Stimulated activated CD4-positive, alpha-beta T cell treated with anti-CD3 and anti-CD28 coated beads, Interleukin-2, amount 100 ng/mL, for 24 hours (primary cell): Measurements from ENCODE around the gene PLCB1.

Experiments used
- DNase-seq, 2 donors: peaks; one replicate each; pipeline ENCODE4 v3.0.0-alpha.2; 2020

Gene PLCB1

DNA sequence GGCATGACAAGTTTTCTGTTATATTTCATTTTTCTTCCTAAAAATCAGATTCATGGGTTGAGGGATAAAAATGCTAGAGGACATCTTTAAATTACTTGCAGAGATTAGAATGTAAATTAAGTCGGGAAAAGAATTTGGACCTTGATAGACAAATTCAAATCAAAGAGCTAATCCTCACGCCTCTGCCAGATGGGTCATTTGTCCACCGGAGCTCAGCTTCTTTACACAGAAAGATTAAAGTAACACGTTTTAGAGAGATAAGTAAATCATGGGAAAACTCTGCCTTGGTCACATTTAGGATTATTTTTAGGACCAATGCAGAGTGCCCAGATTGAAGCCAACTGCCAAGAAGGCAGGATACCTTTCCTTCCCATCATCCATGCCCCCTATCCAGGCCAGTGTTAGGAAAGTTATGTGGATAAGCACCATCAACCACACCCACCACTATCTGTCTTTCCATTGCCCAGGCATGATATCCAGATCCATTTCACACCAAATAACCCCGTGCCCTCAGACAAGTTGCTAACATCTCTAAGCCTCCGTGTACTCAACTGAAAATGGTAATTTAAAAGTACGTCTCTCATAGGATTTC, 539.4 kb downstream of the PLCB1 start:
- no peak for DNase-seq

DNA sequence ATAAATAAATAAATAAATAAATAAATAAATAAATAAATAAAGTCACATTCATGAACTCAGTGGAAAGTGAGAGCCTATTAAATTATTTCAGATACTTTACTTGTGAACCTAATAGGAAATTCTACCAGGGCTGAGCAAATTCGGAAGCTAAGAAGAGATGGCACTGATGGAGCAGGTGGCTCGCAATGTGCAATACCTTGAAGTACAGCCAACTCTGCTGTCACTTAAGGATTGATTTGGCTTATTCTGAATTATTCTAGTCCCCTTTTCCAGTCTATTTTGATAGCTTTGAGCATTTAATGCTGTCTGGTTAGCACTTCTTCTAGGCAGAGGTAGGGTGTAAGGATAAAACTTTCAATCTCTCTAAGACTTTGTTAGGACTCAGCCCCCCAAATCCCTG, 541.0 kb downstream of the PLCB1 start:
- no peak for DNase-seq

GRCh38 chr20:8675896-8676295, 543.8 kb downstream of the PLCB1 start:
- no peak for DNase-seq

GRCh38 chr20:8678098-8678776, 546.2 kb downstream of the PLCB1 start:
- DNase-seq: no peak

DNA sequence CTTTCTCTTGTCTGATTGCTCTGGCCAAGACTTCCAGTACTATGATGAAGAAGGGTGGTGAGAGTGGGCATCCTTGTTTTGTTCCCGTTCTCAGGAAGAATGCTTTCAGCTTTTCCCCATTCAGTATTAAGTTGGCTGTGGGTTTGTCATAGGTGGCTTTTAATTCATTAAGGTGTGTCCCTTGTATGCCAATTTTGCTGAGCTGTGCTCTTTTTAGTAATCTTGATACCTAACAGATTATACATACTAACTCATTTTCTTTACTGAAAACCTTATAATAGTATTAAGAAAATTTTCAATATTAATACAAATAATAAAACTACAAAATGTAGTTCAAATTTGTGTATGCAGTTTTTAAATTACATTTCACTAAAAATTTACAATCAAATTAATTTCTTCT, 557.3 kb downstream of the PLCB1 start:
- no peak for DNase-seq

- no peak for DNase-seq
Observed at GRCh38 chr20:8690074-8690473, 558.0 kb downstream of the PLCB1 start.

GRCh38 chr20:8693709-8694108, 561.6 kb downstream of the PLCB1 start:
- no peak for DNase-seq

DNA sequence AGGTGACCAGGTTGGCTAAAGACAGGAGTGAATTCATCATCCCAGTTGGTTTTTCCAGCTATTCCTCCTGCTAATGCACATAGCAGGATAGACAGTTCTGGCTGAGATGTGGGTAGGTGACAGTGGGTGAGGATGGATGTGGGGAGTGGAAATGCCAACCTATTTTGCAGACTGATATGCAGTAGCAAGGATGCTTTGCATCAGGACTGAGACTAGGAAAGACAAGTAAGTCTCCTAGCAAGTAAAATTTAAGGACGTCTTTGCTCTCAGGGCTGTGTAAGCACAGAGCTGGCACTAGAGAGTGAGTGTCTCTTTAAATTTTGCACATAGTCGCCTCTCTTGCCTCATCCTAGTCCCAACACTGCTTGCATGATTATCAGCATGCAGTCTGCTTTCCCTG, 568.7 kb downstream of the PLCB1 start:
- DNase-seq: no peak

DNA sequence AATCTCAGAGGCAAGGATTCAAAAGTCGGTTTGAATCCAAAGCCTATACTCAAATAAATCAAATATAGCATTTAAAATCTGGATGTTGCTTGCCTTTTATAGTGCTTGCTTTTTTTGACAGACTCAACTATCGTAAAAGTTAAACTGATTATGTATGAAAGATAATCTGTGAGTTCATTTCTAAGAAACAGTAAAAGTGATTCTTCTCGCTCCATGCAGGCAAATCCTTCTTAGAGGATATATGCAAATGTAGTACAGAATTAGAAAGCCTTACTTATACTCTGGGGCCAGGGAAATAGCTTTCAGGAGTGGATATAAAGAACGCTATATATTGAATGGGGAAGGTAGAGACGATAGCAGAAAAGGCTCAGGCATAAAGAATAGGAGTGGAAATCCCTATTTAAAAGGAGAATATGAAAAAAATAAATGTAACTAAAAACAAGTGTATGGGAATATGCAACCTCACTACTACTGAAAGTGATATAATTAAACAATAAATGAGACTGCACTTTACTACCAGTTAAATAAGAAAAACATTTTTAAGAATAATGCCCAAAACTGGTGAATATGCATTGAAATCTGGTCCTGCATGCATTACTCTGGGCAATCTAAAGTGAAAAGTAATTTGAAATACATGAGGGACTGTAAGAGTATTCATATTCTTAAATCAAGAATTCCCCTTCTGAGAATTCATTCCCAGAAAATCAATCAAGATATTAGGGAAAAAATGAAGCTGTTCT, 575.1 kb downstream of the PLCB1 start:
- DNase-seq: no peak

DNA sequence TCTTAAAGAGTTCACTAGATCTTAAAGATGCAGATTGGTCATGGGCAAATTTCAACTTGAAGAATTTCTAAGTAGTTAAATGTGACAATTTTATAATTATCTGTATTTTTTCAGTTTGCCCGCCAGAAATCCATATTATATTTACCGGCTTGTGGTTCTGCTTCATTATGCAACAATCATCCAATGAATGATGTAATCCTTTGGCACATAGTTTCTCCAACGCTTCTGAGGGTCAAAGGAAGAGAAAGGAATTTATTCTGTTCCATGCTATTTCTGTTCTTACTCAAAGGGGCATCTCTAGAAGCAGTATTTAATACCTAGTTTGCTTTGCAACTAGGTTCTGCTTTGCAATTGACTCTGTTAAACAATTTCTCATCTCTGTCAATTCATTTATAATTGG, 577.6 kb downstream of the PLCB1 start:
- no peak for DNase-seq

GRCh38 chr20:8711501-8711900, 579.4 kb downstream of the PLCB1 start:
- DNase-seq: no peak

GRCh38 chr20:8714206-8714605, 582.1 kb downstream of the PLCB1 start:
- DNase-seq: no peak

DNA sequence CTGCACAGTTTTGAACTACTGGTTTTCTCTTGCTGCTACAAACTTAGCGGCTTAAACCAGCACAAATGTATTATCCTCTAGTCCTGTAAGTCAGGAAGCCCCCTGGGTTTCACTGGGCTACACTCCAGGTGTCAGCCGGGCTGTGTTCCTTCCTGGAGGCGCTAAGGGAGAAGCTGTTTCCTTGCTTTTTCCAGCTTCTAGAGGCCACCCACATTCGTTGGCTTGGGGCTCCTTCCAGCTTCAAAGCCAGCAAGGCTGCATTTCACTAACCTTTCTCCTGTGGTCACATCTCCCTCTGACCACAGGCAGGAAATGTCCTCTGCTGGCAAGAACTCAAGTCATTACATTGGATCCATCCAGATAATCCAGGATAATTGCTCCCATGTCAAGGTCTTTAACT, 586.2 kb downstream of the PLCB1 start:
- DNase-seq: no peak

DNA sequence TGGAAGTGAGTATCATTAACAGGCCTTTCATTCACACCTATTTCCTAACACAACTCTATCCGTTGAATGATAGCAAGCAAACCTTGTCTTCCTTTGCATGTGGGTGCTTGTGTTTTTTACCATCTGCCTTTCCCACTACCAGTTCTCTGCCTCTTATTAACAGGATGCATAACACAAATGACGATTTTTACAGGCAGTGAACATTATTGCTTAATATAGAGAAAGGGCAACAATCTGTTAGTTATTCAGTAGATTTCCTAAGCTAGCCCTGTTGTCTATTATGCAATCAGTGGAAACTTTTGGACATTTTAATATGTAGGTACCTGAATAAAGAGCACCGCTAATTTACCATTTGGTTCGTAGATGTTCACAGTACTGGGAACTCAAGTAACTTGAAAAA, 588.0 kb downstream of the PLCB1 start:
- DNase-seq: no peak

DNA sequence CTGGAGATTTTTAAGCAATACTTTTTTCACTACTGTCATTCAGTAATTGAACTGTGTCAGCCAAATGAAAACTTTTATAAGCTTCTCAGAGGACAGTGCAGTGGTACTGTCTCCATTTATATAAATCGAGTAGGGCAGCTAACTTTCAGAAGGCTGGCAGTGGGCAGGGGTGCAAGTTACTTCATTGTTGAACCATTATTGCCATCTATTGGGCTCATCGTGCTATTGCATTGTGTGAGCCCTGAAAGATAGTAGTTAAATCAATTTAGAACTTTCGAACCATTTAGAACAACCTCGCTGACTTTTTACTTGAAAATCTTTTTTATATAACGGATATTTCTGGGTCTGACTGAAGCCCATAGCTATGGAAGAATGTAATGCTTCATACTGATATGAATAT, 589.0 kb downstream of the PLCB1 start:
- DNase-seq: no peak

- DNase-seq: peak in 1 of 2 donors; percentile 3
Observed at GRCh38 chr20:8722277-8722928, 590.3 kb downstream of the PLCB1 start.

DNA sequence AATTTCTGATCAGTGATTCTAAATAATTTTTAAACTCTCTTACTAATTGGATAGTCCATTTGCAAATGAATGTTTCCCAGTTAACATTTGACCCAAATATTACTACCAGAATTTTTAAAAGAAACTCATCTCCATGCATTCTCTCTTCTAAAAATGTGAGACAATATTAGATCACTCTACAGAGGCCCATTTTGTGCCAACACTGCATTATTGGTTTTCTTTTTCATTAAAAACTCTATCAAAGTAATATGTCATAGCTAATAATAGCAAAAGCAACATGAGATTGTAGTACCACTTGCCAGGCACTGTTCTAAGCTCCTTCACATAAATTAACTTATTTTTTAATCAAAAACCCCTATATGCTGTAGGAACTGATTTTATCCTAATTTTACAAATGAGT, 591.2 kb downstream of the PLCB1 start:
- DNase-seq: no peak

DNA sequence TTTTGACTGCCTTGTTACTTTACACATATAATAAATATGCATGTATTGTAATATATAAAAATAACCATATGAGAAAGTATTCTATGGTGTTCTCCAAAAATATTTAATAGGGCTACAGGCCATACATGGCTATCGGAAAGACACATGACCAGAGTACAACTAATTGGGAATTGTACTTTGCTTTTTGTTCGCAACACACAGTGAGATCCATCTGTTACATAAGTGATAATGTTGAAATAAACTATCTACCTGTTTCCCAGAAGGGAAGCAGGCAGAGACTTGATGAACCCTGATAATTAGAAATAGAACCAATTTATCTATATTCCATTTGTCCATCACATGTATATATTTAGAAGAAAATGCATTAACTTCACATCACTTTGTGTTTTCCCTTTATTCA, 592.8 kb downstream of the PLCB1 start:
- DNase-seq: no peak

- no peak for DNase-seq
Observed at GRCh38 chr20:8726460-8726859, 594.4 kb downstream of the PLCB1 start.

- no peak for DNase-seq
Observed at GRCh38 chr20:8735014-8735413, 602.9 kb downstream of the PLCB1 start.

DNA sequence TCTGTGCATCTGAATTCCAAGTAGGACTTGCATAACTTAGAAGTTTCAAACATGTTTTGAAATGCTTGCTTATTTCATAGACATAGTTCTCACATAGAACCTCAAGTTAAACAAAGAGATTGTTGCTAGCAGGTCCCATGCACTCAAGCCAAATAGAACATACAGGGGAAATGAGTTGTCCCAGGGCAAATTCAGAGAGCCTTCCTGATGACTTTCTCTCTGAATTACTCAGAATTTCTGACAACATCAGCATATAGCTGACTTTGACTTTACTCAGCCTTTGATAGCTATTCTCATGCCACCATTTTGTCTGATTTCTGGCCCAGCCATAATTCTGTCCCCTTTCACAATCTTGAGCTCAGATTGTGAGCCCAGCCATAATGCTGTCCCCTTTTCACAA, 603.6 kb downstream of the PLCB1 start:
- DNase-seq: no peak

DNA sequence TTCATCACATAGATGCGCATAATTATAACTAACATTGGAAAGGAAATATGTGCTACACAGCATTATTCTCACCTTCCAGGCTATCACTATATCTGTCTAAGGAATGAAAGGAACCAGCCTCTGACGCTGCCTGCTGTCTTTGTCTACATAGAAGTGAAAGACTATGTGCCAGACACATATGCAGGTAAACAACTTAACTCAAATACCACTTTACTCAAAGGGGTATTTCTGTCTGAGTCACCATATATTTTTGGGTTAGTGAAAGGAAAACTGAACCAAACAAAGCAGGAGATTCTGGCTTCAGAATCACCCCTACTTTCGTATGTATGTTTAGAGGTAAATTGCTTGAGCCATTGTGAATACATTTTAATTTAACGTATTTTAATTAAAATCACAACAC, 608.2 kb downstream of the PLCB1 start:
- no peak for DNase-seq

DNA sequence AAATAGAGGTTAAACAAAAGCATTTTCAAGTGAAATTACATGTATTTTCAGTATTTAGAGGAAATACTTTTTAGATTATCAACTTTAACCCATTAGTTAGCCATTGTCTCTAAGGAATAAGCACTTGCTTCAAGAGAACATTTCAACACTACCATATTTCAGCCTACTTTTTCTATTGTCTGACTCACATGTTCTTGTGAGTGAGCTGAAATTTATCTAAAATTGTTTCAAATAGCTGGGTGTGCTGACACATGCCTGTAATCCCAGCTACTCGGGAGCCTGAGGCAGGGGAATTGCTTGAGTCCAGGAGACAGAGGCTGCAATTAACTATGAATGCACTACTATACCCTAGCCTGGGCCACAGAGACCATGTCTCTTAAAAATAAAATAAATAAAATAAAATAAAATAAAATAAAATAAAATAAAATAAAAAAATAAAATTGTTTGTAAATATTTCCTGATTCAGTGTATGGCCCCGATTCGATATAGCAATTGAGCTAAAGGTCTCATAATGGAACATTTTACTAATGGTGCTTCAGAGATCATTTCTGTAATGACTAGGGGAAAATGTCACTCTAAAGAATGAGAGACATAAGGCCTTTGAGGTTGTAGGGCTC, 612.3 kb downstream of the PLCB1 start:
- no peak for DNase-seq
